Ectodermal cell (in vitro differentiated cells): ENCODE results near the gene NUP62.

ENCODE experiments used
- H3K27ac ChIP-seq: 2 replicates; pipeline ENCODE4 v1.7.0; 2013; ENCODE audit warnings: mild to moderate bottlenecking, low read depth, low read length; ENCODE audit not compliant: insufficient read depth, poor library complexity, severe bottlenecking
- H3K27me3 ChIP-seq: 2 replicates; pipeline ENCODE4 v1.7.0; 2013; ENCODE audit warnings: mild to moderate bottlenecking, low read length; ENCODE audit not compliant: insufficient read depth, control insufficient read depth, poor library complexity, severe bottlenecking
- H3K36me3 ChIP-seq: one replicate; pipeline ENCODE4 v1.7.0; 2013; ENCODE audit warnings: low read length; ENCODE audit not compliant: control insufficient read depth, insufficient read depth
- H3K4me1 ChIP-seq: one replicate; pipeline ENCODE4 v1.7.0; 2013; ENCODE audit warnings: low read length; ENCODE audit not compliant: control insufficient read depth, insufficient read depth
- H3K4me3 ChIP-seq: 2 replicates; pipeline ENCODE4 v1.7.0; 2013; ENCODE audit warnings: low read depth, low read length, control low read depth; ENCODE audit not compliant: insufficient read depth
- H3K9me3 ChIP-seq: 2 replicates; pipeline ENCODE4 v1.7.0; 2013; ENCODE audit warnings: mild to moderate bottlenecking, low read length, moderate library complexity; ENCODE audit not compliant: control insufficient read depth
- WGBS, 2 experiments: methylation state at CpG; one replicate each; pipeline ENCODE4 v1.1.7; 2013; ENCODE audit warnings: missing lambda C conversion rate in 2 of 2; 5-methylcytosine and 5-hydroxymethylcytosine counted together

The NUP62 gene

GRCh38 chr19:49889687-49890348 is 39.5 kb downstream of the NUP62 start:
- WGBS, 2 experiments: 47 to 49% methylated on average over 71 of the region's 71 CpGs
- peaks cover 16% of the 10 kb centered on the region for H3K27me3 ChIP-seq
- no peak overlapping the region for H3K27ac ChIP-seq
- H3K4me1 ChIP-seq: no peaks in the 10 kb centered on the region
- no peaks in the 10 kb centered on the region for H3K9me3 ChIP-seq
- peak overlapping the region; percentile 23 for H3K4me3 ChIP-seq
- H3K36me3 ChIP-seq: peaks cover 3% of the 10 kb centered on the region

- Histone ChIP-seq H3K4me1 (no peaks in the 10 kb centered on the region), H3K4me3 (no peak overlapping the region), H3K27ac (no peak overlapping the region), H3K36me3 (peaks cover 9% of the 10 kb centered on the region), H3K9me3 (no peaks in the 10 kb centered on the region), H3K27me3 (peaks cover 16% of the 10 kb centered on the region)
- 95% methylated on average over 23 of the region's 23 CpGs for WGBS, 2 experiments
Measured at GRCh38 chr19:49889038-49889686, 40.1 kb downstream of the NUP62 start.

- no peaks in the 10 kb centered on the region for H3K4me1 ChIP-seq
- no peaks in the 10 kb centered on the region for H3K9me3 ChIP-seq
- WGBS, 2 experiments: 93 to 96% methylated on average over 18 of the region's 18 CpGs
- peaks cover 16% of the 10 kb centered on the region for H3K36me3 ChIP-seq
- no peak overlapping the region for H3K27ac ChIP-seq
- H3K4me3 ChIP-seq: no peak overlapping the region
- peaks cover 16% of the 10 kb centered on the region for H3K27me3 ChIP-seq
Measured at GRCh38 chr19:49888510-49888824, 40.8 kb downstream of the NUP62 start.

GRCh38 chr19:49887665-49888509 is 41.4 kb downstream of the NUP62 start:
- Histone ChIP-seq H3K27me3 (peaks cover 16% of the 10 kb centered on the region), H3K4me1 (no peaks in the 10 kb centered on the region), H3K9me3 (no peaks in the 10 kb centered on the region), H3K4me3 (no peak overlapping the region), H3K36me3 (peaks cover 20% of the 10 kb centered on the region), H3K27ac (no peak overlapping the region)
- 94 to 96% methylated on average over 54 of the region's 54 CpGs for WGBS, 2 experiments

- Histone ChIP-seq H3K27ac (no peak overlapping the region), H3K4me1 (no peaks in the 10 kb centered on the region), H3K9me3 (no peaks in the 10 kb centered on the region), H3K27me3 (peaks cover 16% of the 10 kb centered on the region), H3K36me3 (peaks cover 27% of the 10 kb centered on the region), H3K4me3 (no peak overlapping the region)
- 93 to 95% methylated on average over 23 of the region's 23 CpGs for whole genome bisulfite sequencing, 2 experiments
Measured at GRCh38 chr19:49887037-49887664, 42.2 kb downstream of the NUP62 start.

GRCh38 chr19:49884760-49885159 is 44.5 kb downstream of the NUP62 start:
- Histone ChIP-seq H3K4me3 (no peak overlapping the region), H3K9me3 (no peaks in the 10 kb centered on the region), H3K27me3 (peaks cover 7% of the 10 kb centered on the region), H3K27ac (no peak overlapping the region), H3K36me3 (peaks cover 44% of the 10 kb centered on the region), H3K4me1 (no peaks in the 10 kb centered on the region)
- WGBS, 2 experiments: 91 to 94% methylated on average over 3 of the region's 3 CpGs

- H3K4me3 ChIP-seq: no peak overlapping the region
- H3K9me3 ChIP-seq: no peaks in the 10 kb centered on the region
- peaks cover under 1% of the 10 kb centered on the region for H3K27me3 ChIP-seq
- H3K36me3 ChIP-seq: peaks cover 44% of the 10 kb centered on the region
- no peaks in the 10 kb centered on the region for H3K4me1 ChIP-seq
- no peak overlapping the region for H3K27ac ChIP-seq
- WGBS, 2 experiments: 96 to 97% methylated on average over 18 of the region's 18 CpGs
Measured at GRCh38 chr19:49884109-49884508, 45.2 kb downstream of the NUP62 start.

- Histone ChIP-seq H3K9me3 (no peaks in the 10 kb centered on the region), H3K4me1 (no peaks in the 10 kb centered on the region), H3K27ac (no peak overlapping the region), H3K4me3 (no peak overlapping the region), H3K36me3 (peaks cover 44% of the 10 kb centered on the region), H3K27me3 (no peaks in the 10 kb centered on the region)
- WGBS, 2 experiments: 96 to 97% methylated on average over 5 of the region's 5 CpGs
Measured at GRCh38 chr19:49883094-49883493, 46.2 kb downstream of the NUP62 start.

GRCh38 chr19:49882643-49883042 is 46.7 kb downstream of the NUP62 start:
- WGBS, 2 experiments: 96 to 98% methylated on average over 14 of the region's 14 CpGs
- Histone ChIP-seq H3K4me1 (no peaks in the 10 kb centered on the region), H3K36me3 (peaks cover 44% of the 10 kb centered on the region), H3K27ac (no peak overlapping the region), H3K27me3 (no peaks in the 10 kb centered on the region), H3K4me3 (no peak overlapping the region), H3K9me3 (no peaks in the 10 kb centered on the region)
